Smooth muscle cell (in vitro differentiated cells): ENCODE results near the gene CACNA2D4. TPM values are rescaled to one million over a fixed set of nuclear protein-coding genes. Genes with fewer than 3 reads are reported as not detected.

Source experiments
- DNase-seq: peaks from one replicate; lab custom pipeline; 2025; ENCODE audit not compliant: unreplicated experiment; lab: John Stamatoyannopoulos, UW
- H2AFZ ChIP-seq: fragments of 200-600 bp; sonication (generic); 2 replicates; pipeline ENCODE4 v1.6.0; 2016; ENCODE audit warnings: antibody characterized with exemption, low read depth, mild to moderate bottlenecking
- H3F3A ChIP-seq: fragments of 200-600 bp; sonication (generic); 2 replicates; pipeline ENCODE4 v1.6.0; 2017; ENCODE audit warnings: antibody characterized with exemption, low read depth
- H3K27ac ChIP-seq: fragments of 200-600 bp; sonication (generic); 2 replicates; pipeline ENCODE4 v1.5.1; 2016; ENCODE audit warnings: low read depth, mild to moderate bottlenecking
- H3K27me3 ChIP-seq: fragments of 200-600 bp; sonication (generic); 2 replicates; pipeline ENCODE4 v1.6.1; 2016; ENCODE audit warnings: low read depth, mild to moderate bottlenecking
- H3K36me3 ChIP-seq: fragments of 200-600 bp; sonication (generic); 2 replicates; pipeline ENCODE4 v1.5.1; 2016; ENCODE audit warnings: low read depth
- H3K4me1 ChIP-seq: fragments of 200-600 bp; sonication (generic); 2 replicates; pipeline ENCODE4 v1.5.1; 2016; ENCODE audit warnings: low read depth
- H3K4me2 ChIP-seq: fragments of 200-600 bp; sonication (generic); 2 replicates; pipeline ENCODE4 v1.6.0; 2016; ENCODE audit warnings: mild to moderate bottlenecking
- H3K4me3 ChIP-seq: fragments of 200-600 bp; sonication (generic); 2 replicates; pipeline ENCODE4 v1.5.1; 2016; ENCODE audit warnings: mild to moderate bottlenecking
- H3K79me2 ChIP-seq: fragments of 200-600 bp; sonication (generic); 2 replicates; pipeline ENCODE4 v1.6.0; 2016; ENCODE audit warnings: low read depth, mild to moderate bottlenecking
- H3K9ac ChIP-seq: fragments of 200-600 bp; sonication (generic); 2 replicates; pipeline ENCODE4 v1.6.0; 2016; ENCODE audit warnings: low read depth
- H3K9me3 ChIP-seq: fragments of 200-600 bp; sonication (generic); replicated peaks from 2 replicates; pipeline ENCODE4 v1.5.1; 2016; ENCODE audit warnings: low read depth
- H4K20me1 ChIP-seq: fragments of 200-600 bp; sonication (generic); 2 replicates; pipeline ENCODE4 v1.6.0; 2016; ENCODE audit warnings: low read depth
- WGBS: methylation state at CpG from one replicate; pipeline ENCODE4 v1.1.7; 2016; ENCODE audit warnings: low lambda C conversion rate; 5-methylcytosine and 5-hydroxymethylcytosine counted together
- polyA plus RNA-seq: library from polyadenylated mRNA; unstranded; fragments of >200 nt; fragmentation: Nextera tagmentation; extraction: Ambion mirVana; gene quantifications from 2 replicates; pipeline ENCODE4 v1.2.1, GENCODE V29; 2016
- total RNA-seq: library from RNA; depleted of rRNA; stranded (reverse); fragments of >200 nt; gene quantifications from 2 replicates; pipeline ENCODE4 v1.2.3, GENCODE V29; 2014
- TF ChIP-seq, protein P1 (sequence below): fragments of 200-600 bp; sonication (generic); IDR thresholded peaks from 2 replicates; pipeline ENCODE4 v1.5.1; 2017; ENCODE audit warnings: borderline replicate concordance, mild to moderate bottlenecking, antibody characterized with exemption; ENCODE audit not compliant: insufficient read depth, poor library complexity, severe bottlenecking

Gene CACNA2D4
- total and polyA plus RNA-seq, 2 experiments from 2014 or later = 0.98 TPM; not detected in 1

DNA sequence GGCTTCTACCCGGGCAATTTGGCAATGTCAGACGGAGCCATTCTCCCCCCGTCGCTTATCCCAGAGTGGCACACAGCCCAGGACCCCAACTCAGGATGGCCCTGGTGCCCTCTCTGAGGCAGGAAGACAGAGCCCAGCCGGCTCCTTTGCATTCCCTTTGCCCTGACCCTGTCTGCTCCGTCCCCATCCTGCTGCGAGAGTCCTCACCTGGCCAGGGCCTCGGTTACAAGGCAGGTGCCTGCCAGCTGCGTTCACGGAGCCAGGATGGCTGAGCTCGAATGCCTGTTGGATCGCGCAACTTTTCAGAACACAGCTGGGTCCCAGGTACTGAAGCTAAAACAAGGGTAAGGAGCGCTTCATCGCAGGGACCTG is 79.5 kb downstream of the CACNA2D4 start:
- TF ChIP-seq, protein P1, sequence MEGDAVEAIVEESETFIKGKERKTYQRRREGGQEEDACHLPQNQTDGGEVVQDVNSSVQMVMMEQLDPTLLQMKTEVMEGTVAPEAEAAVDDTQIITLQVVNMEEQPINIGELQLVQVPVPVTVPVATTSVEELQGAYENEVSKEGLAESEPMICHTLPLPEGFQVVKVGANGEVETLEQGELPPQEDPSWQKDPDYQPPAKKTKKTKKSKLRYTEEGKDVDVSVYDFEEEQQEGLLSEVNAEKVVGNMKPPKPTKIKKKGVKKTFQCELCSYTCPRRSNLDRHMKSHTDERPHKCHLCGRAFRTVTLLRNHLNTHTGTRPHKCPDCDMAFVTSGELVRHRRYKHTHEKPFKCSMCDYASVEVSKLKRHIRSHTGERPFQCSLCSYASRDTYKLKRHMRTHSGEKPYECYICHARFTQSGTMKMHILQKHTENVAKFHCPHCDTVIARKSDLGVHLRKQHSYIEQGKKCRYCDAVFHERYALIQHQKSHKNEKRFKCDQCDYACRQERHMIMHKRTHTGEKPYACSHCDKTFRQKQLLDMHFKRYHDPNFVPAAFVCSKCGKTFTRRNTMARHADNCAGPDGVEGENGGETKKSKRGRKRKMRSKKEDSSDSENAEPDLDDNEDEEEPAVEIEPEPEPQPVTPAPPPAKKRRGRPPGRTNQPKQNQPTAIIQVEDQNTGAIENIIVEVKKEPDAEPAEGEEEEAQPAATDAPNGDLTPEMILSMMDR = no peak
- Histone ChIP-seq H3K79me2 (no peaks in the 10 kb centered on the region), H3K9me3 (no peaks in the 10 kb centered on the region), H3K4me3 (no peak overlapping the region), H3K27ac (no peak overlapping the region), H4K20me1 (no peaks in the 10 kb centered on the region), H3K9ac (no peak overlapping the region), H3K36me3 (no peaks in the 10 kb centered on the region), H3K4me2 (no peak overlapping the region), H3K4me1 (peaks cover 5% of the 10 kb centered on the region), H3F3A (no peaks in the 10 kb centered on the region), H3K27me3 (peaks cover 4% of the 10 kb centered on the region), H2AFZ (no peak overlapping the region)
- no peak for DNase-seq
- 95% methylated on average over 15 of the region's 15 CpGs for WGBS

DNA sequence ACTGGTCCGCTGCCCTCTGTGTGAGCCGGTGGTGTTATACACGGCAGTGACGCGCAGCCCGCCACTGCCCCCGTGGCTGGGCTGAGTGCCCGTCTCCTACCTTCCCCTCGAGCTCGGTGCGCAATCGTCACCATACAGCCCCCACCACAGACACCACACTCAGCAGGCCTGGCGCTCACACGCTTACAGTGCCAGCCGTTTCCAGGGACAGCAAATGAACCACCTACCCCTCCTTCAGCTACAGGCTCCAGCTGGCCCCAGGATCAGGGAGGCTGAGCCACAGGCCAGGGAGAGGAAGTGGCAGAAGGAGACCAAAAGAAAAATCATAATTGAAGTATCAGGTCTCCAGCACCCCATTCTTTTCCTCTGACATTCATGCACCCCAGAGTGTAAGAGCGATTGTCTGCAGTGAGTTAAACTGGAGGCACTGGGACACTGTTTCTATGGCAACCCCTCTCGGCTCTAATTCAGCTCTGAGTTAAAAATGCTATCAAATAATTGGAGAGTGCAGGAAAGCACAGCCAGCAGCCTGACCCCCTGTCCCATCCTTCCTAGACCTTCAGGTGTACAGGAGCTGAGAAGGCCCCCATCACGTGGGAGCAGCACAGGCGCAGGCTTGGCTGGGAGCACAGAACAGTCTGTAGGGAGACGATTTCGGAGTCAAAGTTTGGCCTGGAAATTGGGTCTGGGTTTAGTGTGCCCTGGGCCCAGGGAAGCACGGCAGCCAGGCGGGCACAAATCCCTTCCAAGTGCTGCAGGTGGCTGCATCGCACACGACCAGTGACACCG is 80.1 kb downstream of the CACNA2D4 start:
- Histone ChIP-seq H3K36me3 (no peaks in the 10 kb centered on the region), H3K4me2 (no peak overlapping the region), H3K9me3 (no peaks in the 10 kb centered on the region), H3F3A (no peaks in the 10 kb centered on the region), H2AFZ (no peak overlapping the region), H3K27me3 (peaks cover 5% of the 10 kb centered on the region), H3K79me2 (no peaks in the 10 kb centered on the region), H3K27ac (no peak overlapping the region), H3K9ac (no peak overlapping the region), H4K20me1 (no peaks in the 10 kb centered on the region), H3K4me3 (no peak overlapping the region), H3K4me1 (peaks cover 5% of the 10 kb centered on the region)
- TF ChIP-seq, protein P1 = no peak
- DNase-seq = no peak
- WGBS = 87% methylated on average over 26 of the region's 26 CpGs

DNA sequence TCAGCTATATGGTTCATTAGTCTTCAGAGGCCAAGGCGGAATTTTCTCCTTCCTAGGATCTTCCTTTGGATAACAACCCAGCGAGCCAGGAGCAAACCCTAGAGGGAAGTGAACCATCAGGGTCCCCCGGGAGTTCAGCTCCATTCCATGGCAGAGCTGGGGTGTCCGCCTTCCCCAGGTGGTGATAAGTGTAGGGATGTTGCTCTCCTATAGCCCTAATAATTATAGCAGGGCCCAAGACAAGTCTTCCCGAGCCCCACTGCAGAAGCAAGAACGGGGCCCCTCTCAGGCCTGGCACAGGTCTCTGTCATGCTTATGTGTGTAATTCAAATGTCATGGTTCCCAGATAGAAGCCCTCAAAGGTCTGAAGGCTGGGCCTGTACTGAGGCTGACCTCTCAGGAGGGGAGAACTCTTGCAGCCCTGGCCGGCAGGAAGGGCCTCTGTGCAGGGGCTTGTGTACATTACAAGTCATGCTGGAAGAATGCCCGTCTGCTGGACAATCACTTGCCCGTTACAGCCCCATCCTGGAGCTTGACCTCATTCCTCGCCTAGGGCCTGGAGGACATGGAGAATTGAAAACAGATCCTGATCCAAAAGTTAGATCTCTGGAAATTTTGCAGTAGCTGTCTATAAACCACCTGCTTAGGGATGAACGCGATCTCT is 80.8 kb downstream of the CACNA2D4 start:
- no peaks in the 10 kb centered on the region for H4K20me1 ChIP-seq
- H3K27ac ChIP-seq = no peak overlapping the region
- H3K9ac ChIP-seq = no peak overlapping the region
- H3K4me1 ChIP-seq = peaks cover 5% of the 10 kb centered on the region
- H3K79me2 ChIP-seq = no peaks in the 10 kb centered on the region
- peak overlapping the region; percentile 12 for H3K4me2 ChIP-seq
- TF ChIP-seq, protein P1 = no peak
- no peak overlapping the region for H2AFZ ChIP-seq
- no peaks in the 10 kb centered on the region for H3F3A ChIP-seq
- peaks cover 11% of the 10 kb centered on the region for H3K27me3 ChIP-seq
- no peak overlapping the region for H3K4me3 ChIP-seq
- no peaks in the 10 kb centered on the region for H3K9me3 ChIP-seq
- WGBS = 65% methylated on average over 12 of the region's 12 CpGs
- DNase-seq = no peak
- no peaks in the 10 kb centered on the region for H3K36me3 ChIP-seq
